ENCODE measurements around the gene CCDC88A.

DNA sequence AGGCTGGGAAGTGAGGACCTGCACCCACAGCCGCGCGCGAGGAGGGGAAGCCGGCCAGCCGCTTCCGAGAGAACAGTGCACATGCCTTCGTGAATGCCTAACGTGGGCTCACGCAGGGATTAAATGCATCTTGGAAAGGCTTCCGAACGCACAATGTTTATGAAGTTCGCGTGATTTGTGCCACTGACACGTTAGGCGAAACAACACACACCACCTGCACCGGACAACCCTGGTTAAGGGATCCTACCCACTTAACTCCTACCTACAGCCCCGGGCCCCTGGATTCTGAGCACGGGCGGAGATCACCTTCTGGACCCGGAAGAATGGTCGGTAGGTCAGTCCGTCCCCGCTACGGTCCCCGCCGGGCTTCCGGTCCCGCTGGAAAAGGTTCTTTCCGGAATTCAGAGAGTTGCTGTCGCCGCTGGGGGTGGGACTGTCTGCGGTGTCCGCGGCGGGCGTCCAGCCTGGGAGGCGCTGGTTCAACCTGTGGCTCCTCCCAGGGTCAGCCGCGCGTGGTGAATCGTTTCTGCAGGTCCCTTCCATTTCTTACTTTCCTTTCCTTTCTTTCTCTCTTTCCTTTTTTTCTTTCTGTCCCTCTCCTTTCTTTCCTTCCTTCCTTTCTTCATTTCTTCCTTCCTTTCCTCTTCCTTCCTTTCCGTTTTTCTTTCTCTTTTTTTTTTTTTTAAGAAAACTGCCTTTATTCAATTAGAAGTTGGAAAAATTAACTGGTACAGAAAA, 150.6 kb downstream of the CCDC88A start, which contains the start of gene MTIF2:
- TF ChIP-seq, protein P1, sequence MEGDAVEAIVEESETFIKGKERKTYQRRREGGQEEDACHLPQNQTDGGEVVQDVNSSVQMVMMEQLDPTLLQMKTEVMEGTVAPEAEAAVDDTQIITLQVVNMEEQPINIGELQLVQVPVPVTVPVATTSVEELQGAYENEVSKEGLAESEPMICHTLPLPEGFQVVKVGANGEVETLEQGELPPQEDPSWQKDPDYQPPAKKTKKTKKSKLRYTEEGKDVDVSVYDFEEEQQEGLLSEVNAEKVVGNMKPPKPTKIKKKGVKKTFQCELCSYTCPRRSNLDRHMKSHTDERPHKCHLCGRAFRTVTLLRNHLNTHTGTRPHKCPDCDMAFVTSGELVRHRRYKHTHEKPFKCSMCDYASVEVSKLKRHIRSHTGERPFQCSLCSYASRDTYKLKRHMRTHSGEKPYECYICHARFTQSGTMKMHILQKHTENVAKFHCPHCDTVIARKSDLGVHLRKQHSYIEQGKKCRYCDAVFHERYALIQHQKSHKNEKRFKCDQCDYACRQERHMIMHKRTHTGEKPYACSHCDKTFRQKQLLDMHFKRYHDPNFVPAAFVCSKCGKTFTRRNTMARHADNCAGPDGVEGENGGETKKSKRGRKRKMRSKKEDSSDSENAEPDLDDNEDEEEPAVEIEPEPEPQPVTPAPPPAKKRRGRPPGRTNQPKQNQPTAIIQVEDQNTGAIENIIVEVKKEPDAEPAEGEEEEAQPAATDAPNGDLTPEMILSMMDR (conservative IDR thresholded peaks at IDR 0.05 in 1 of 2, IDR thresholded peaks at IDR 0.05 in 1 of 2; ENCODE audit: extremely low read depth in 1 of 2, insufficient read depth in 1 of 2, low read depth in 1 of 2, low read length in 2 of 2): peak in 1 of 2 donors; percentile 18
- TF ChIP-seq EZH2 (IDR thresholded peaks at IDR 0.05; ENCODE audit: borderline replicate concordance, low read length): no peak
